Coronary artery (tissue), 2 donors: ENCODE results near the gene PKD2.
A peak's percentile ranks its signal among the peaks of the same experiment; 100 is the strongest.
"Not testable (repeated sequence)": the region's sequence is repeated elsewhere in the genome, so short reads cannot be mapped to it uniquely, and the experiment has no call there.

ENCODE experiments used
- DNase-seq: peaks from one replicate; pipeline ENCODE4 v3.0.0-alpha.2; 2017; ENCODE audit warnings: low spot score
- H3K27ac ChIP-seq, 2 donors: fragments of 200-600 bp; sonication (generic); one replicate each; pipeline ENCODE4 v1.5.1; 2016 to 2019
- H3K4me3 ChIP-seq: fragments of 200-600 bp; sonication (generic); 2 replicates; pipeline ENCODE4 v1.5.1; 2016; ENCODE audit warnings: mild to moderate bottlenecking, moderate library complexity
- TF ChIP-seq, protein P1 (sequence below): fragments of 200-600 bp; sonication (generic); IDR thresholded peaks from one replicate; pipeline ENCODE4 v1.5.1; 2019; ENCODE audit warnings: antibody characterized with exemption

PKD2 gene

GRCh38 chr4:88022289-88022688 lies 14.9 kb downstream of the PKD2 start:
- H3K27ac ChIP-seq, result peak overlapping the region in 1 of 2 donors; percentile 51
- TF ChIP-seq, protein P1, sequence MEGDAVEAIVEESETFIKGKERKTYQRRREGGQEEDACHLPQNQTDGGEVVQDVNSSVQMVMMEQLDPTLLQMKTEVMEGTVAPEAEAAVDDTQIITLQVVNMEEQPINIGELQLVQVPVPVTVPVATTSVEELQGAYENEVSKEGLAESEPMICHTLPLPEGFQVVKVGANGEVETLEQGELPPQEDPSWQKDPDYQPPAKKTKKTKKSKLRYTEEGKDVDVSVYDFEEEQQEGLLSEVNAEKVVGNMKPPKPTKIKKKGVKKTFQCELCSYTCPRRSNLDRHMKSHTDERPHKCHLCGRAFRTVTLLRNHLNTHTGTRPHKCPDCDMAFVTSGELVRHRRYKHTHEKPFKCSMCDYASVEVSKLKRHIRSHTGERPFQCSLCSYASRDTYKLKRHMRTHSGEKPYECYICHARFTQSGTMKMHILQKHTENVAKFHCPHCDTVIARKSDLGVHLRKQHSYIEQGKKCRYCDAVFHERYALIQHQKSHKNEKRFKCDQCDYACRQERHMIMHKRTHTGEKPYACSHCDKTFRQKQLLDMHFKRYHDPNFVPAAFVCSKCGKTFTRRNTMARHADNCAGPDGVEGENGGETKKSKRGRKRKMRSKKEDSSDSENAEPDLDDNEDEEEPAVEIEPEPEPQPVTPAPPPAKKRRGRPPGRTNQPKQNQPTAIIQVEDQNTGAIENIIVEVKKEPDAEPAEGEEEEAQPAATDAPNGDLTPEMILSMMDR, result no peak
- H3K4me3 ChIP-seq, result no peak overlapping the region
- no peak for DNase-seq

DNA sequence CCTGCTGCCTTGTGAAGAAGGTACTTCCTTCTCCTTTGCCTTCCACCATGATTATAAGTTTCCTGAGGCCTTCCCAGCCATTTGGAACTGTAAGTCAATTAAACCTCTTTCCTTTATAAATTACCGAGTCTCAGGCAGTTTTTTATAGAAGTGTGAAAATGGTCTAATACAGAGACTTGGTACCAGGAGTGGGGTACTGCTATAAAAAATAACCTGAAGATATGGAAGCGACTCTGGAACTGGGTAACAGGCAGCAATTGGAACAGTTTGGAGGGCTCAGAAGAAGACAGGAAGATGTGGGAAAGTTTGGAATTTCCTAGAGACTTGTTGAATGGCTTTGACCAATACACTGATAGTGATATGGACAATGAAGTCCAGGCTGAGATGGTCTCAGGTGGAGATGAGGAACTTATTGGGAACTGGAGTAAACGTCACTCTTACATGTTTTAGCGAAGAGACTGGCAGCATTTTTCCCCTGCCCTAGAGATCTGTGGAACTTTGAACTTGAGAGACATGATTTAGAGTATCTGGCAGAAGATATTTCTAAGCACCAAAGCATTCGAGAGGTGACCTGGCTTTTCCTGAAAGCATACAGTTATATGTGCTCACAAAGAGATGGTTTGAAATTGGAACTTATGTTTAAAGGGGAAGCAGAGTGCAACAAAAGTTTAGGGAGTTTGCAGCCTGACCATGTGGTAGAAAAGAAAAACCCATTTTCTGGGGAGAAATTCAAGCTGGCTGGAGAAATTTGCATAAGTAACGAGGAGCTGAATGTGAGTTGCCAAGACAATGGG lies 18.6 kb downstream of the PKD2 start:
- H3K27ac ChIP-seq, H3K4me3 ChIP-seq, DNase-seq: not testable (repeated sequence)

DNA sequence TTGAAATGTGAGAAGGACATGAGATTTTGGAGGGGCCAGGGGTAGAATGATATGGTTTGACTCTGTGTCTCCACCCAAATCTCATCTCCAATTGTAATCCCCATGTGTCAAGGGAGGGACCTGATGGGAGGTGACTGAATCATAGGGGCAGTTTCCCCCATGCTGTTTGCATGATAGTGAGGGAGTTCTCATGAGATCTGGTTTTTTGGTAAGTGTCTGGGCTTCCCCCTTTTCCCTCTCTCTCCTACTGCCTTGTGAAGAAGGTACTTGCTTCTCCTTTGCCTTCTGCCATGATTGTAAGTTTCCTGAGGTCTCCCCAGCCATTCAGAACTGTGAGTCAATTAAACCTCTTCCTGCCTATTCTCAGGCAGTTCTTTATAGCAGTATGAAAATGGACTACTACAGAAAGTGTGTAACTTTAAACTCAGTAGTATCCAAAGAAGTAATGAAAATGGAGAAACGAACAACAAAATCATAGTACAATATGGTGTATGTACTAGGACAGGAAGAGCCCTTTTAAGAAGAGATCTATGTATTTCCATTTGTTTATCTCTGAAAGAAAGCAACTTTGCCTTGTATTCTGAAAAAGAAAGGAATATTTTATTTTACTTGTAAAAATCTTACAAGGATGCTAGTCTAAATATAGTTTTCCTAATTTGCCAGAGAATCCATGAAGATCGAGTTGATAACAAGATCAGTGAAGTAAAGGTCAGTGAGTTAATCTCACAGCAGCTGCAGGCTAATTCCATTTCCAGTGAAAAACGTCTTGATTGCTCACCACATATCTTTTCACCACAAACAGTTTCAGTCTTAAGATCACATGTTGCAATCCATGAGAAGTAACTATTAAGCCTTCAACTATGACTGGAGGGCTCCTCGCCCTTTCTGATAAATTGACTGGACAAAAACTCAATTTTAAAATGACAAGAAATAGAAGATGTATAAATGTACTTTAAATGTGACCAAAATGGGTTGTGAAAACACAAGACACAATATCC lies 20.5 kb downstream of the PKD2 start:
- DNase-seq, result no peak
- Histone ChIP-seq H3K27ac (peak overlapping the region; percentile 12 to 60), H3K4me3 (no peak overlapping the region)
- TF ChIP-seq, protein P1, result no peak

GRCh38 chr4:88028946-88029345 lies 21.5 kb downstream of the PKD2 start:
- DNase-seq, result no peak
- Histone ChIP-seq H3K4me3 (no peak overlapping the region), H3K27ac (peak overlapping the region in 1 of 2 donors; percentile 60)
- TF ChIP-seq, protein P1, result no peak

- DNase-seq, result no peak
Measured at GRCh38 chr4:88029556-88029955, 22.1 kb downstream of the PKD2 start.

DNA sequence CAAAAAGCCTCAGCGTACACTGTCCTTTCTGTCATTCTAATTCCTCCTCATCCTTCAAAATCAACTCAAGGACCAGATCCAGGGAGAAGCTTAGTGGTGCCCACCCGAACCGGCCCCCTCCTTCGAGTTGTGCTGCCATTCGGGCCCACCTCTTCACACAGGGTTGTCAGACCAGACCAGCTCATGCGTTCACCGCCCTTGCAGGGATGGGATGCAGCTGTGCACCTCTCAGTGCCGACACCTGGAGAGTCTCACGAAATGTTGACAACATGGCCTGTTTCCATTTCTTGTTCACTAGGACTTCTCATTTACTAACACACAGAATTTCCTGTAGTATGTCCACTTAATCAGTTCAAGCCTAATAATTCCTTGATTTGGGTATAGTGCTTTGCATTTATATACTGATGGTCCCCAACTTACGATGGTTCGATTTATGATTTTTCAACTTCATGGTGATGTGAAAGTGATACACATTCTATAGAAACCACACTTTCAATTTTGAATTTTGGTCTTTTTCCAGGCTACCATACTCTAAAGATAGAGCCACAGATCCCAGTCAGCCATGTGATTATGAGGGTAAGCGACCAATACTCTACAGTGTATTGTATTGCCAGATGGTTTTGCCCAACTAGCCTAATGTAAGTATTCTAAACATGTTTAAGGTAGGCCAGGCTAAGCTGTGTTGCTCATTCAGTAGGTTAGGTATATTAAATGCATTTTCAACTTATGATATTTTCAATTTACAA lies 23.3 kb downstream of the PKD2 start:
- TF ChIP-seq, protein P1, result no peak
- DNase-seq, result no peak
- no peak overlapping the region for H3K27ac ChIP-seq
- no peak overlapping the region for H3K4me3 ChIP-seq

More at GRCh38 chr4:88029556-88029955, 22.1 kb downstream of the PKD2 start:
- Histone ChIP-seq H3K27ac (no peak overlapping the region), H3K4me3 (no peak overlapping the region)
- TF ChIP-seq, protein P1, result no peak

GRCh38 chr4:88033309-88033708 lies 25.9 kb downstream of the PKD2 start:
- TF ChIP-seq, protein P1, result peak; percentile 37
- no peak for DNase-seq
- H3K4me3 ChIP-seq, result no peak overlapping the region
- no peak overlapping the region for H3K27ac ChIP-seq
